Renal cortex interstitium (tissue), 11 donors: Measurements from ENCODE around the gene FGD6. TPM values are rescaled to one million over a fixed set of nuclear protein-coding genes. Genes with fewer than 3 reads are reported as not detected.
A peak's percentile ranks its signal among the peaks of the same experiment; 100 is the strongest.

Source experiments
- DNase-seq, 11 donors: peaks; one replicate each; pipeline ENCODE4 v3.0.0-alpha.2; 2013; ENCODE audit warnings: low read depth in 9 of 11, low spot score in 4 of 11; ENCODE audit errors: extremely low read depth in 1 of 11
- polyA plus RNA-seq, 3 donors: library from polyadenylated mRNA; unstranded; fragments of 120-200 nt; gene quantifications; one replicate each; pipeline ENCODE4 v1.2.1, GENCODE V29; 2013; ENCODE audit not compliant: insufficient read length in 3 of 3

Gene FGD6
- polyA plus RNA-seq, 3 donors: 9.9 to 11.5 (median 10.2) TPM

GRCh38 chr12:95193139-95193538 is 24.1 kb downstream of the FGD6 start:
- no peak for DNase-seq

- no peak for DNase-seq
Observed at GRCh38 chr12:95192271-95192670, 25.0 kb downstream of the FGD6 start.

- DNase-seq: no peak
Observed at GRCh38 chr12:95191060-95191696, 26.1 kb downstream of the FGD6 start.

- DNase-seq: no peak
Observed at GRCh38 chr12:95187865-95188415, 29.3 kb downstream of the FGD6 start.

GRCh38 chr12:95185854-95186253 is 31.4 kb downstream of the FGD6 start:
- no peak for DNase-seq

- no peak for DNase-seq
Observed at GRCh38 chr12:95185072-95185471, 32.2 kb downstream of the FGD6 start.

GRCh38 chr12:95184121-95184520 is 33.1 kb downstream of the FGD6 start:
- DNase-seq: no peak

- DNase-seq: no peak
Observed at GRCh38 chr12:95182868-95183415, 34.3 kb downstream of the FGD6 start.

- no peak for DNase-seq
Observed at GRCh38 chr12:95181103-95181502, 36.2 kb downstream of the FGD6 start.

GRCh38 chr12:95179011-95179410 is 38.3 kb downstream of the FGD6 start:
- no peak for DNase-seq

- no peak for DNase-seq
Observed at GRCh38 chr12:95178136-95178535, 39.1 kb downstream of the FGD6 start.

GRCh38 chr12:95177201-95177768 is 40.0 kb downstream of the FGD6 start:
- no peak for DNase-seq

GRCh38 chr12:95173392-95174251 is 43.6 kb downstream of the FGD6 start:
- DNase-seq: peak in 7 of 11 donors; percentile 17 to 40 (median 27)

- DNase-seq: no peak
Observed at GRCh38 chr12:95169368-95169767, 47.9 kb downstream of the FGD6 start.

GRCh38 chr12:95168746-95169145 is 48.5 kb downstream of the FGD6 start:
- no peak for DNase-seq

GRCh38 chr12:95164656-95165055 is 52.6 kb downstream of the FGD6 start:
- DNase-seq: no peak

- no peak for DNase-seq
Observed at GRCh38 chr12:95158919-95159318, 58.3 kb downstream of the FGD6 start.

- DNase-seq: no peak
Observed at GRCh38 chr12:95151821-95152220, 65.4 kb downstream of the FGD6 start.

- no peak for DNase-seq
Observed at GRCh38 chr12:95151406-95151805, 65.9 kb downstream of the FGD6 start.

- DNase-seq: no peak
Observed at GRCh38 chr12:95150501-95150900, 66.8 kb downstream of the FGD6 start.
